Measurements from ENCODE around the gene CHST8.

CHST8 gene, protein sequence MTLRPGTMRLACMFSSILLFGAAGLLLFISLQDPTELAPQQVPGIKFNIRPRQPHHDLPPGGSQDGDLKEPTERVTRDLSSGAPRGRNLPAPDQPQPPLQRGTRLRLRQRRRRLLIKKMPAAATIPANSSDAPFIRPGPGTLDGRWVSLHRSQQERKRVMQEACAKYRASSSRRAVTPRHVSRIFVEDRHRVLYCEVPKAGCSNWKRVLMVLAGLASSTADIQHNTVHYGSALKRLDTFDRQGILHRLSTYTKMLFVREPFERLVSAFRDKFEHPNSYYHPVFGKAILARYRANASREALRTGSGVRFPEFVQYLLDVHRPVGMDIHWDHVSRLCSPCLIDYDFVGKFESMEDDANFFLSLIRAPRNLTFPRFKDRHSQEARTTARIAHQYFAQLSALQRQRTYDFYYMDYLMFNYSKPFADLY

DNA sequence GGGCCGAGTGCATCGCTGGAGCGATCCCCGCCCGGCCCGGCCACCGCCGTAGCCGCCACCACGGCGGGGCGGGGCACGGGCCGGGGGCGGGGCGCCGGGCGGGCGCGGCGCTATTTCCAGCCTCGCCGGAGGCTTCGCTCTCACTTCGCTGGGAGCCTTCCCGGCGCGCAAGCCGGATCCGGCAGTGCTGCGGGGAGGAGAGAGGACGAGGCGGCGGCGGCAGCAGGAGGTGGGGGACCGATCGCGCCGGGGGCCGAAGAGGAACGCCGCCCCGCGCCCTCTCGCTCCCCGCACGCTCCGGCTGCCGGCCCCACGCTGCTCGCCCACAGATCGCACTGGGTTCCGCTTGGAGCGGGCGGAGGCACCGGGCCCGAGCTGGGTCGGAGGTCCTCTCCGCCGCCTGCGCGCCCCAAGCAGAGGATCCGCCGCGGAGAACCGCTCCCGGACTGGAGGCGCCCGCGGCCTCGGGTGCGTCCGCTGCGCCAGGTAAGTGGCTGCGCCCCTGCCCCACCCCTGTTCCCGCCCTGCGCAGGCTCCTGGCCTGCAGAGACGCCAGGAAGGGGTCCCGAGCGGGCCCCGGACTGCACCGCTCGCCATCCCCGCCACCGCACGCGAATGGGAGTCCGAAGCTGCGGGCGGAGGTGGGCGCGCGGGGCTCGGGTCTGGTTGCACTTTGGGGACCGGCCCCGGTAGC, at the start of gene CHST8:
Gene CHST8 (plus strand): TSS at position 143 of the 694 bp plus-strand sequence. CDS start 67,309 bp downstream, outside the sequence.
- no peaks in the 10 kb centered on the region for H3K36me3 Mint-ChIP-seq (ENCODE audit: low read depth)
- no peak within 1 kb of the TSS for H3K27ac Mint-ChIP-seq
- intact Hi-C loops (cut with micrococcal nuclease): no loop called here
- no peaks in the 10 kb centered on the region for H3K4me1 Mint-ChIP-seq (ENCODE audit: low read depth)
- peaks cover 65% of the 10 kb centered on the region for H3K27me3 Mint-ChIP-seq
- peaks cover 9% of the 10 kb centered on the region for H3K9me3 Mint-ChIP-seq
- H3K4me3 Mint-ChIP-seq: peak within 1 kb of the TSS; percentile 37

GRCh38 chr19:33572929-33573328, 48.8 kb upstream of the CHST8 start:
- H3K9me3 Mint-ChIP-seq: peaks cover 17% of the 10 kb centered on the region
- no peak overlapping the region for H3K27ac Mint-ChIP-seq
- peaks cover 19% of the 10 kb centered on the region for H3K27me3 Mint-ChIP-seq
- H3K36me3 Mint-ChIP-seq (ENCODE audit: low read depth): no peaks in the 10 kb centered on the region
- intact Hi-C loops (cut with micrococcal nuclease): no loop called here
- H3K4me3 Mint-ChIP-seq: no peak overlapping the region
- no peaks in the 10 kb centered on the region for H3K4me1 Mint-ChIP-seq (ENCODE audit: low read depth)

DNA sequence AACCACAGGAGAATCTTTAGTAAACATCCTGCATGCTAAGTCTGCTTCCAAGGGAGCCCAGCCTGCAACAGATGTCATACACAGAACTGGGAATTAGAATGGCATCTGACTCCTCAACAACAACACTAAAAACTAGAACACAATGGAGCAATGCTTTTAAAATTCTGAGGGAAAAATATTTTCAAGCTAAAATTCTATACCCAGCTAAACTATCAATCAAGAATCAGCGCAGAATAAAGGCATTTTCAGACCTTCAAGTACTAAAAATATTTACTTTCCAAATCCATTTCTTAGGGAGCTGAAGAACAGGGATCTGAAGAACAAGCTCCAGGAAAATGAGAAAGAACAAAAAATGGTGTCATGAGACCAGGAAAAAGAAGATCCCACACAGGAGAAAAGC, 46.9 kb upstream of the CHST8 start:
- Mint-ChIP-seq H3K4me3 (no peak overlapping the region), H3K4me1 (ENCODE audit: low read depth) (no peaks in the 10 kb centered on the region), H3K36me3 (ENCODE audit: low read depth) (no peaks in the 10 kb centered on the region), H3K9me3 (peaks cover 17% of the 10 kb centered on the region), H3K27me3 (peaks cover 14% of the 10 kb centered on the region), H3K27ac (no peak overlapping the region)
- intact Hi-C loops (cut with micrococcal nuclease): no loop called here

DNA sequence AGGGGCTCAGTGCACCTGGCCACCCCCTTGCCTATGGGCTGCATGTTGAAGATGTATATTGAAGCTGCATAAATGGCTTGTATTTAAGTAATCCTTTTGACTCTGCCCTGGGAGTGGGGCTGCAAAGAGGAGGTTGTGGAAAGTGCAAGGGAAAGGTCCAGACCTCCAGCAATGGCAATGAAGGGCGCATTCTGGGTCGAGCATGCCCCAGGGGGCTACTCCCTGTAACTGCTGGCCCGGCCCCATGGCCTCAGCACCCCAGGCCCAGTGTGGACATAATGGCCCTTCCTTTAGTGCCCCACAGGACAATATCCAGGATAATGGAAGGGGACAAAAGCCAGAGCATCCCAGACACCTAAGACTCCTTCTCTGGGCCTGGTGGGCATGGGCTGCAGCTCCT, 43.1 kb upstream of the CHST8 start:
- Mint-ChIP-seq H3K9me3 (peaks cover 16% of the 10 kb centered on the region), H3K36me3 (ENCODE audit: low read depth) (no peaks in the 10 kb centered on the region), H3K4me1 (ENCODE audit: low read depth) (no peaks in the 10 kb centered on the region), H3K4me3 (no peak overlapping the region), H3K27me3 (peaks cover 5% of the 10 kb centered on the region), H3K27ac (no peak overlapping the region)
- intact Hi-C loops (cut with micrococcal nuclease): no loop called here

DNA sequence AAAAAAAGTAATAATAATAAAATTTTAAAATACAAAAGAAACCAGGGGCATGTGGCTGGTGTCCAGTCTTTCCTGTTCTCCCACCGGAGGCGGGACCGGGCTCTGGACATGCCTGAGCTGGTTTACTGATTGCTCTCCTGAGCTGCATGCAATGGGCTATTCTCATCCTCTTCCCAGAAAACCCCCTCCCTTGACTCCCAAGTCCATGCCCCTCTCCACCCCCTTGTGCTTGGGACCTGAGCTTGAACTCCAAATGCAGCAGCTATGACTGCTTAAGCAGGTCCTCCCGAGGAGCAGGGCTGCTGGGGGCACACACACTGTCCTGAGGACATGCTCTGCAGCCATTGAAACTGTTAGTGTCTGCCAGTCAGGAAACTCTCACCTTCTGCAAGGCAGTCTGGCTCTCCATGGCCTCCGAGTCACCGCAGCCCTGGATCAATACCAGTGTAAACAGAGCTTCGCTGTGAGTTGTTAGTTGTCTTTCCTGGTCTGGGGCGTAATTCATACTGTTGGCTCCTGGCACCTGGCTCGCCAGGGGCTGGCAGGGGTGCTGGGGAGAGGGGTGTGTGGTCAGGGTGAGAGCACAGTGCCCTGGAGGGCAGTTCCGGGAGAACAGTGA, 41.6 kb upstream of the CHST8 start:
- Mint-ChIP-seq H3K36me3 (ENCODE audit: low read depth) (no peaks in the 10 kb centered on the region), H3K9me3 (peaks cover 2% of the 10 kb centered on the region), H3K4me3 (no peak overlapping the region), H3K27me3 (peaks cover 3% of the 10 kb centered on the region), H3K27ac (no peak overlapping the region), H3K4me1 (ENCODE audit: low read depth) (no peaks in the 10 kb centered on the region)
- intact Hi-C loops (cut with micrococcal nuclease): no loop called here

- Mint-ChIP-seq H3K27me3 (peaks cover 3% of the 10 kb centered on the region), H3K4me1 (ENCODE audit: low read depth) (no peaks in the 10 kb centered on the region), H3K36me3 (ENCODE audit: low read depth) (no peaks in the 10 kb centered on the region), H3K9me3 (no peaks in the 10 kb centered on the region), H3K27ac (no peak overlapping the region), H3K4me3 (no peak overlapping the region)
- intact Hi-C loops (cut with micrococcal nuclease): no loop called here
Observed at GRCh38 chr19:33580645-33581037, 41.1 kb upstream of the CHST8 start.

DNA sequence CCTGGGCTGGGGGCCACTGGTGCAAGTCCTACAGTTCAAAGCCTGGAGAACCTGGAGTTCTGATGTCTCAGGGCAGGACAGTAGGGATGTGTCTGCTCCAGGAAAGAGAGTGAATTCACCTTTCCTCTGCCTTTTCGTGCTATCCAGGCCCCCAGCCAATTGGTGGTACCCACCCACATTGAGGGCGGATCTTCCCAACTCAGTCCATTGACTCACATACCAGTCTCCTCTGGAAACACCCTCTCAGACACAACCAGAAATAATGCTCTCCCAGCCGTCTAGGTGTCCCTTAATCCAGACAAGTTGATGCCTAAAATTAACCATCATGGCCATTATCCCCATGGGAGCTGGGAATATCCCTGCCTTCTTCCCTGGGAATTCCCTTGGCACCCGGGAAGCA, 38.8 kb upstream of the CHST8 start:
- Mint-ChIP-seq H3K9me3 (peaks cover 15% of the 10 kb centered on the region), H3K27me3 (peaks cover 3% of the 10 kb centered on the region), H3K4me3 (no peak overlapping the region), H3K4me1 (ENCODE audit: low read depth) (no peaks in the 10 kb centered on the region), H3K27ac (no peak overlapping the region), H3K36me3 (ENCODE audit: low read depth) (no peaks in the 10 kb centered on the region)
- intact Hi-C loops (cut with micrococcal nuclease): no loop called here

DNA sequence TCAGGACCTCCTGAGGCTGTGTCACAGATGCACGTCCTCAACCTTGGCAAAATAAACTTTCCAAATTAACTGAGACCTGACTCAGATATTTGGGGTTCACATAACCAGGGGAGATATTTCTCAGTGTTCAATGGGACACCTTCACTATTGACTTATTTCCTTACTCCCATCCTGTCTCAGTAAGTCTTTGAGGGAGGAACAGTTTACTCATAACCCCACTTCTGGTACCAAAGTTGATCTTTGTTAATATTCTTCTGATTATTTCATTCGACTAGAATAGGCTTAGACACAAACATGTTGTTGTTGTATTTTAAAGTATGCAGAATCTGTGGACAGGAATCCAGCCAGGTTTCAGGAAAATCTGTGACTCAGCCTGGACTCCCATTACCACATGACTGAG, 34.6 kb upstream of the CHST8 start:
- Mint-ChIP-seq H3K4me3 (no peak overlapping the region), H3K36me3 (ENCODE audit: low read depth) (no peaks in the 10 kb centered on the region), H3K9me3 (peaks cover 29% of the 10 kb centered on the region), H3K27ac (no peak overlapping the region), H3K27me3 (no peaks in the 10 kb centered on the region), H3K4me1 (ENCODE audit: low read depth) (no peaks in the 10 kb centered on the region)
- intact Hi-C loops (cut with micrococcal nuclease): no loop called here

DNA sequence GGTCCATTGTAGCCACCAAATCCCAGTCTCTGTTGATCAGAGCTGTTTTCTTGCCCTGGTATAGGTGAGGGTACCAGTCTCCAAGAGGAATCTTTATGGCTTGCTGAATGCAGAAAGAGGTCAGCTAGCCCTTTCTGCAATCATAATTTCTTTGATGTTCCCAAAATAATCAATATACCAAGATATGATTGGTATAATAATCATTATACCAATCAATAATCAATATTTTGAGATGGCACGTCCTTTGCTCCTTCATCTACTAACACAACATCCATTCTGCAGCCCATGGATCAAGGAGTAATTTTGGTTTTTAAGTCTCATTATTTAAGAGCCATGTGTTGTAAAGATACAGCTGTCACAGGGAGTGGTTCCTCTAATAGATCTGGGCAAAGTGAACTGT, 31.5 kb upstream of the CHST8 start:
- H3K36me3 Mint-ChIP-seq (ENCODE audit: low read depth): no peaks in the 10 kb centered on the region

DNA sequence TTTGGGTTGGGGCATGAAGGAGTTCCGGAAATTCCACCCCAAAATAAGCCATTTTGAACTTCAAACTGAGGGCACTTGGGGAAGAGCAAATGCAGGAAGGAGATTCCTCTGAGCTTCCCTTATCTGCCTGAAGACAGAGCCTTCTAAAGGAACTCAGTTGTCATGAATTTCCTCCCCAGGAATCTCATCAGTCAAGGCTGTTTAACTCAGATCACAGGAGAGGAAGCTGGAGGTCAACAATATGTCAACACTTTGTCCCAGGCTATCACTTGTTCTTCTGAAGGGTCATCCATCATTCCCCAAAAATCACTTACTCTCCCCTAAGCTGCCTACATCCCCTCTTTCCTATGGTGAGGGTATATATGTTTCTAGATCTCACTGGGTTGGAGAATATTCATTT, 26.0 kb upstream of the CHST8 start:
- Mint-ChIP-seq H3K36me3 (ENCODE audit: low read depth) (no peaks in the 10 kb centered on the region), H3K4me3 (no peak overlapping the region), H3K9me3 (peaks cover 9% of the 10 kb centered on the region), H3K4me1 (ENCODE audit: low read depth) (no peaks in the 10 kb centered on the region), H3K27me3 (no peaks in the 10 kb centered on the region), H3K27ac (no peak overlapping the region)
- intact Hi-C loops (cut with micrococcal nuclease): no loop called here

More for the DNA sequence above, 31.5 kb upstream of the CHST8 start:
- H3K4me1 Mint-ChIP-seq (ENCODE audit: low read depth): no peaks in the 10 kb centered on the region
- H3K27me3 Mint-ChIP-seq: no peaks in the 10 kb centered on the region
- no peak overlapping the region for H3K4me3 Mint-ChIP-seq
- no peak overlapping the region for H3K27ac Mint-ChIP-seq
- intact Hi-C loops (cut with micrococcal nuclease): no loop called here
- H3K9me3 Mint-ChIP-seq: peaks cover 29% of the 10 kb centered on the region

DNA sequence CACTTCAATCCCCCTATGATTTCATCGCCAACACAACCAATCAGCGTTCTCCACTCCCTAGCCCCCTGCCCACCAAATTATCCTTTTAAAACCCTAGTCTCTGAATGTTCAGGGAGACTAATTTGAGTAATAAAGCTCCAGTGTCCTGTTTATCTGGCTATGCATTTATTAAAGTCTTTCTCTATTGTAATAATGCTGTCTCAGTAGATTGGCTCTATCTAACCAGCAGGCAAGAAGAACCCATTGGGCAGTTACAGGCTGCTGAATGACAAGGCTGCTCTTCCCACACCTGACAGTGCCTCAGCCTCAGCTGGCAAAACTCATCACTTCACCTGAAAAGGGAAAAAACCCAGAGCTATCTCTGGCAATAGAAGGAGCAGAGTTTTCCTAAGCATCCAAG, 20.2 kb upstream of the CHST8 start:
- peaks cover 3% of the 10 kb centered on the region for H3K27me3 Mint-ChIP-seq
- H3K36me3 Mint-ChIP-seq (ENCODE audit: low read depth): no peaks in the 10 kb centered on the region
- intact Hi-C loops (cut with micrococcal nuclease): no loop called here
- no peak overlapping the region for H3K4me3 Mint-ChIP-seq
- no peak overlapping the region for H3K27ac Mint-ChIP-seq
- H3K4me1 Mint-ChIP-seq (ENCODE audit: low read depth): no peaks in the 10 kb centered on the region
- H3K9me3 Mint-ChIP-seq: peaks cover 40% of the 10 kb centered on the region

- H3K36me3 Mint-ChIP-seq (ENCODE audit: low read depth): no peaks in the 10 kb centered on the region
- H3K9me3 Mint-ChIP-seq: peaks cover 40% of the 10 kb centered on the region
- no peaks in the 10 kb centered on the region for H3K4me1 Mint-ChIP-seq (ENCODE audit: low read depth)
- intact Hi-C loops (cut with micrococcal nuclease): no loop called here
- peaks cover 3% of the 10 kb centered on the region for H3K27me3 Mint-ChIP-seq
- H3K4me3 Mint-ChIP-seq: no peak overlapping the region
- no peak overlapping the region for H3K27ac Mint-ChIP-seq
Observed at GRCh38 chr19:33602576-33603204, 19.1 kb upstream of the CHST8 start.

GRCh38 chr19:33603377-33603776, 18.4 kb upstream of the CHST8 start:
- no peaks in the 10 kb centered on the region for H3K4me1 Mint-ChIP-seq (ENCODE audit: low read depth)
- H3K4me3 Mint-ChIP-seq: no peak overlapping the region
- H3K36me3 Mint-ChIP-seq (ENCODE audit: low read depth): no peaks in the 10 kb centered on the region
- H3K9me3 Mint-ChIP-seq: peaks cover 40% of the 10 kb centered on the region
- H3K27me3 Mint-ChIP-seq: peaks cover 3% of the 10 kb centered on the region
- intact Hi-C loops (cut with micrococcal nuclease): no loop called here
- H3K27ac Mint-ChIP-seq: no peak overlapping the region

DNA sequence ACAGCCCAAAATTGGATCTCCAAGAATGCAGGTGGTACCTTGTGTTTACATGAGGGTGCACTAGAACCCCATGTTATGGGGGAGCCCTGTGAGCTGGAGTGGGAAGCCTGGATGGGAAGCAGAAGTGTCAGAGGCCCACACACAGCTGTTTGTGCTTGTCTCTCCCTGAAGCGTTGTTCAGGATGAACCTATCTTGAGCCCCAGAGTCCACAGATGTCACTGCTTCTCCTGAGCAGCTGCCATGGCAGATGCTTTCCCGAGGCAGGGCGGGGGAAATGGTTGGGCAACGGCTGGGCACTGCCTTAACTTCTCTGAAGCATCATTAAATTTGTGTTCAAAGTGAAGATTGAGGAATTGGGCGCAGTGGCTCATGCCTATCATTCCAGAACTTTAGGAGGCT, 17.1 kb upstream of the CHST8 start:
- no peaks in the 10 kb centered on the region for H3K36me3 Mint-ChIP-seq (ENCODE audit: low read depth)
- intact Hi-C loops (cut with micrococcal nuclease): no loop called here
- H3K27ac Mint-ChIP-seq: no peak overlapping the region
- peaks cover 6% of the 10 kb centered on the region for H3K27me3 Mint-ChIP-seq
- no peaks in the 10 kb centered on the region for H3K4me1 Mint-ChIP-seq (ENCODE audit: low read depth)
- H3K9me3 Mint-ChIP-seq: peaks cover 41% of the 10 kb centered on the region
- H3K4me3 Mint-ChIP-seq: no peak overlapping the region
